Mononuclear cell (primary cell): Measurements from ENCODE around the gene NIN. TPM values are rescaled to one million over a fixed set of nuclear protein-coding genes. Genes with fewer than 3 reads are reported as not detected.

Experiments used
- H3K27me3 ChIP-seq: 2 replicates; pipeline ENCODE4 v1.6.0; 2011; ENCODE audit warnings: low read length, control low read depth; ENCODE audit not compliant: insufficient read depth
- H3K4me1 ChIP-seq: 2 replicates; pipeline ENCODE4 v1.5.1; 2011; ENCODE audit warnings: mild to moderate bottlenecking, low read length, control low read depth; ENCODE audit not compliant: insufficient read depth
- H3K4me3 ChIP-seq: 2 replicates; pipeline ENCODE4 v1.5.1; 2011; ENCODE audit warnings: mild to moderate bottlenecking, low read length, moderate library complexity
- H3K9me3 ChIP-seq: 2 replicates; pipeline ENCODE4 v1.5.1; 2011; ENCODE audit warnings: low read depth, mild to moderate bottlenecking, control low read depth, low read length
- total RNA-seq: library from RNA; depleted of rRNA; stranded (reverse); fragments of >200 nt; gene quantifications from one replicate; pipeline ENCODE4 v1.2.3, GENCODE V29; 2012

The NIN gene
- total RNA-seq, 1 donor: 119 TPM

DNA sequence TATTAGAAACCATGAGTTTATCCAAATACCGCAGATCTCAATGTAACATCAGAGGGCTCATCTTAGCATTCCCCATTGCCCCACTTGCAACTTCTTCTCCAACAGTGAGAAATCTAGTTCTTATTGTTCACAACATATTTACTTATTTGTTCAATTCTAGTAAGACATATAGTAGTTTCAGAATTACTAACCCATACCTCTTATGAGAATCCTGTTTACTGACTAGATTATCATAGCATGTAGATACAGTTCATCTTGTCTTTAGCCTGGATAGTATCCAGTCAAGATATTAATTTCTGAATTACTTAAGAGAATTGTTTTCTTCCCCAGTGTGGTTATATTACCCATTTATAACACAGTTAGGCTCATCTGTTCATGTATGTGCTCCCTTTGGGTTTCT, 80.6 kb downstream of the NIN start:
- Histone ChIP-seq H3K4me3 (no peak overlapping the region), H3K9me3 (no peaks in the 10 kb centered on the region), H3K4me1 (no peaks in the 10 kb centered on the region), H3K27me3 (no peaks in the 10 kb centered on the region)

GRCh38 chr14:50745401-50746058, 85.4 kb downstream of the NIN start:
- no peaks in the 10 kb centered on the region for H3K9me3 ChIP-seq
- no peaks in the 10 kb centered on the region for H3K27me3 ChIP-seq
- no peaks in the 10 kb centered on the region for H3K4me1 ChIP-seq

GRCh38 chr14:50744231-50744630, 86.7 kb downstream of the NIN start:
- H3K9me3 ChIP-seq: no peaks in the 10 kb centered on the region
- no peak overlapping the region for H3K4me3 ChIP-seq
- H3K4me1 ChIP-seq: no peaks in the 10 kb centered on the region
- no peaks in the 10 kb centered on the region for H3K27me3 ChIP-seq

More at GRCh38 chr14:50745401-50746058, 85.4 kb downstream of the NIN start:
- no peak overlapping the region for H3K4me3 ChIP-seq

GRCh38 chr14:50741567-50741966, 89.4 kb downstream of the NIN start:
- Histone ChIP-seq H3K27me3 (no peaks in the 10 kb centered on the region), H3K9me3 (no peaks in the 10 kb centered on the region), H3K4me3 (no peak overlapping the region), H3K4me1 (no peaks in the 10 kb centered on the region)

GRCh38 chr14:50740856-50741255, 90.1 kb downstream of the NIN start:
- Histone ChIP-seq H3K9me3 (no peaks in the 10 kb centered on the region), H3K4me3 (no peak overlapping the region), H3K4me1 (no peaks in the 10 kb centered on the region), H3K27me3 (no peaks in the 10 kb centered on the region)

GRCh38 chr14:50739186-50739585, 91.8 kb downstream of the NIN start:
- H3K27me3 ChIP-seq: no peaks in the 10 kb centered on the region
- no peaks in the 10 kb centered on the region for H3K4me1 ChIP-seq
- H3K9me3 ChIP-seq: no peaks in the 10 kb centered on the region
- H3K4me3 ChIP-seq: no peak overlapping the region

DNA sequence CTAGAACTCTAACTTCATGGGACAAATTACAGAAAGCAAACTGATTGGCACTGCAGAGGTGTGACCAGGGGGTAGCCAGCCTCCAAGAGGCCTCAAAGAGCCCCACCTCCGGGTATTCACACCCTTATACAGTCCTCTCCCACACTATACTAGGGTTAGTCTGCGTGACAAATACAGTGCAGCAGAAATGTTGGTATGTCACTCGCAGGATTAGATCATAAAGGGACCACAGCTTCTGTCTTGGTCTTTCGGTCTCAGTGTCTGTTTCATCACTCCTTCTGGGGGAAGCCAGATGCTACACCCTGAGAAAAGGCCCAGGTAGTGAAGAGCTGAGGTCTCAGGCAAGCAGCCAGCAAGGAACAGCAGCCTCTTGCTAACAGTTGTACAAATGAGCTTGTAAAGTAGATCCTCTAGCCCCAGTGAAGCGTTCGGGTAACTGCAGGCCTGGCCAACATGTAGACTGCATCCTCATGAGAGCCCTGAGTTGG, 94.0 kb downstream of the NIN start:
- Histone ChIP-seq H3K4me1 (no peaks in the 10 kb centered on the region), H3K9me3 (no peaks in the 10 kb centered on the region), H3K27me3 (no peaks in the 10 kb centered on the region), H3K4me3 (no peak overlapping the region)

DNA sequence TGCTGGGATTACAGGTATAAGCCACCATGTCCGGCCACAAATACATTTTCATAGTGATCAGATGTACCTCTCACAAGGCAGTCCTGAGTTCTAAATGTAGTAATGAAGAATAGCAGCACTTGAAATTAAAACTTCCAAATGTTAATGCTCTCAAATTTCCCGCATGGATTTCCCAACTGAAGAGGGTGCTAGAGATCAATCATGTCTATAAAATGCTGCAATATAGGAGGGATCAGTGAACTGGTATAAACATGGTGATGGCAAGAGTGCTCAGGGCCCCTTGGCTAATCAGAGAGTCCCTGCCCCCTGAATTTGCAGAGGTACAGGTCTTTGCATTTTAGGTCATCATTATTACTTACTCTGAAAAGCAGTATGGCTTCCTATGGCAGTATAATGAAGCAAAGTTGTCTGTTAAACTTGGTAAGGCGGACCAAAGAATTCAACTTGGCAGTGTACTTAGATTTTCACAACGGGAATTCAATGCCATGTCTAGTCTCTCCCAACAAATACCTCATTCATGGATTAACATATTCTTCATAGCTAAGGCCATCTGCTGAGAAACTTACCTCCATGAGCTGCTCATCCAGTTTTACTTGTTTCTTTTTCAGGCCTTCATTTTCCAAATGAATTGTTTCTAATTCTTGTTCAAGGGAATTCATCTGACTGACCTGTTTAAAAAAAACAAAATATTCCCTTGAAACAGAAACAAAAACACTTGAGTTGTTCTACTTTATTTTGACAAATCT, 95.8 kb downstream of the NIN start:
- H3K4me3 ChIP-seq: no peak overlapping the region
- H3K9me3 ChIP-seq: no peaks in the 10 kb centered on the region
- no peaks in the 10 kb centered on the region for H3K4me1 ChIP-seq
- no peaks in the 10 kb centered on the region for H3K27me3 ChIP-seq

- H3K27me3 ChIP-seq: no peaks in the 10 kb centered on the region
- H3K4me1 ChIP-seq: no peaks in the 10 kb centered on the region
- H3K9me3 ChIP-seq: no peaks in the 10 kb centered on the region
- H3K4me3 ChIP-seq: no peak overlapping the region
Measured at GRCh38 chr14:50733494-50733893, 97.5 kb downstream of the NIN start.

GRCh38 chr14:50728836-50729235, 102.1 kb downstream of the NIN start:
- Histone ChIP-seq H3K4me1 (no peaks in the 10 kb centered on the region), H3K27me3 (no peaks in the 10 kb centered on the region), H3K4me3 (no peak overlapping the region), H3K9me3 (no peaks in the 10 kb centered on the region)

DNA sequence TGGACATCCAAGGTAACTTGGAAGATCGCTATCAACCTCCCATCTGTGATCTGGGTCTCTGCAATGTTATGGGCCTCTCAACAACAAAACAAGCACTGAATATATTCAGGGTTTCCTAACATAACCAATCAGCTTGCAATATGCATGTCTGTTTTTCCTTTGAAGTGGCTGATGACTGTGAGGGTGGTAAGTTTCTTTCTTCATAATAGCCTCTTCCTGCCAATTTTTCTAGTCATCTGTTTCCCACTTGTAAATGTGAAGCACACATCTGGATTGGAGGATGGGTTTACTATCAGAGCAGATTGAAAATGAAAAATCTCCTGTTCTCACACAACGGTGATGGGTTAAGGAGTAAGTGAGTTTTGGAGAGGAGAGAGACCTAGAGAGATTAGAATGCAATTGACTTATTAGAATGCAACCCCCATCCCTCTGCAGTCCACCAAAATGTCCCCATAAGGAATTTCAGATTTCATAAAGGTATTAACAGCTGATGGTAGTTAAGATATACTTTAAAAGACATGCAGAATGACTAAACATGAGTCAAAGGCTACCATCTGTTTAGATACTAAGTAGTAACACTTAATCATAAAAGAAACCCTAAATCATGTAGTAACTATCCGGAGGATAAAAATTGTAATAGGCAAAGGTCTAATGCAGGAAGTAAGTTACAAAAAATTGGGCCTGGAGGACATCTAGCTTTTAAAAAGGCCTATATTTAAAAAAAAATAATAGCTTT, 104.4 kb downstream of the NIN start:
- H3K27me3 ChIP-seq: no peaks in the 10 kb centered on the region
- H3K4me3 ChIP-seq: no peak overlapping the region
- H3K4me1 ChIP-seq: no peaks in the 10 kb centered on the region
- H3K9me3 ChIP-seq: no peaks in the 10 kb centered on the region

GRCh38 chr14:50725761-50726160, 105.2 kb downstream of the NIN start:
- H3K9me3 ChIP-seq: no peaks in the 10 kb centered on the region
- H3K4me3 ChIP-seq: no peak overlapping the region
- no peaks in the 10 kb centered on the region for H3K4me1 ChIP-seq
- no peaks in the 10 kb centered on the region for H3K27me3 ChIP-seq

GRCh38 chr14:50719911-50720759, 110.8 kb downstream of the NIN start:
- no peaks in the 10 kb centered on the region for H3K27me3 ChIP-seq

GRCh38 chr14:50718949-50719348, 112.0 kb downstream of the NIN start:
- H3K9me3 ChIP-seq: no peaks in the 10 kb centered on the region
- no peak overlapping the region for H3K4me3 ChIP-seq
- H3K4me1 ChIP-seq: no peaks in the 10 kb centered on the region
- no peaks in the 10 kb centered on the region for H3K27me3 ChIP-seq

More at GRCh38 chr14:50719911-50720759, 110.8 kb downstream of the NIN start:
- H3K4me1 ChIP-seq: no peaks in the 10 kb centered on the region
- no peak overlapping the region for H3K4me3 ChIP-seq
- no peaks in the 10 kb centered on the region for H3K9me3 ChIP-seq
